Measurements from ENCODE around the gene PPP1CC. TPM values are rescaled to one million over a fixed set of nuclear protein-coding genes. Genes with fewer than 3 reads are reported as not detected.

The PPP1CC gene
- total and polyA plus RNA-seq, 2 of the 4 experiments (the other 2 are of a cell fraction): 71.0 to 126 TPM

DNA sequence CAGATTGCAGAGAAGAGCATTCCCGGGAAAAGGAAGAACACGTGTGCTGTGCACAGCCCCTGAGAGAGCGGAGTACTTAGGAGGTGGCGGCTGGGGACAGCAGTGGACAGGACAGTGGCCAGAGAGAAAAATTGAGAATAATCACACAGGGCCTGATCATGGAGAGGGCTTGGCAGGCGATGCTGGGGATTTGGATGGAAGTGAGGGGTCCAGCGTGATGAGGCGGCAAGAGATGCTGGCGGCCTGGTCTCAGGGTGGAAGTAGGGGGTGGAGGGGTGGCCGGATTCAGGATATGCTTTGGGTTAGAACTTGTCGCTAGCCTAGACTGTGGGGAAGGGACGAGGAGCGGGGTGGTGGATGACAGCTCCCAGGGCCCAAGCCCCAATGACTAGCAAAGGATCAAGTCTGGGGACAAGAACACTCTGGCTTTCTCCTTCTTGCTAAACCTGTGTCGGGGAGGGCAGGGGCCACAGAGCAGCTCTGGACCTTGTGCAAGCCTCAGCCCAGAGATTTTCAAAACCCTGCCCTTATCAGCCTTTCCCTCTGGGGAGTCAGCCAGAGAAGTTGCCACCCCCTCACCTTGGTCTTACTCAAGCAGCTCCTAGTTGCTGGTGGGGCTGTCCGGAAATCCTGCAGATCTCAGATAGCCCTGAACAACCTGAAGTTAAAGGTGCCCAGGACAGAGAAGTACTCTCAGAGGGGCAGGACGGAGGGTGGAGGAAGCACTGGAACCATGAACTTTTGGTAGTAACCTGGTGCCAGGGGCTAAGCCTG is 55.1 kb downstream of the PPP1CC start (continued):
- TF ChIP-seq RFX5 (IDR thresholded peaks at IDR 0.05; ENCODE audit: low read depth, low read length): no peak
- no peak for TF ChIP-seq POLR2A (IDR thresholded peaks at IDR 0.05; ENCODE audit: low read depth, low read length)
- no peak for TF ChIP-seq BHLHE40 (IDR thresholded peaks at IDR 0.05; ENCODE audit: low read depth, low read length)
- no peak for TF ChIP-seq CHD1 (IDR thresholded peaks at IDR 0.05; ENCODE audit: low read depth, low read length)
- no peak for TF ChIP-seq MXI1 (IDR thresholded peaks at IDR 0.05; ENCODE audit: borderline replicate concordance, low read depth, low read length)
- TF ChIP-seq MAFK (IDR thresholded peaks at IDR 0.05; ENCODE audit: low read depth, low read length): no peak

DNA sequence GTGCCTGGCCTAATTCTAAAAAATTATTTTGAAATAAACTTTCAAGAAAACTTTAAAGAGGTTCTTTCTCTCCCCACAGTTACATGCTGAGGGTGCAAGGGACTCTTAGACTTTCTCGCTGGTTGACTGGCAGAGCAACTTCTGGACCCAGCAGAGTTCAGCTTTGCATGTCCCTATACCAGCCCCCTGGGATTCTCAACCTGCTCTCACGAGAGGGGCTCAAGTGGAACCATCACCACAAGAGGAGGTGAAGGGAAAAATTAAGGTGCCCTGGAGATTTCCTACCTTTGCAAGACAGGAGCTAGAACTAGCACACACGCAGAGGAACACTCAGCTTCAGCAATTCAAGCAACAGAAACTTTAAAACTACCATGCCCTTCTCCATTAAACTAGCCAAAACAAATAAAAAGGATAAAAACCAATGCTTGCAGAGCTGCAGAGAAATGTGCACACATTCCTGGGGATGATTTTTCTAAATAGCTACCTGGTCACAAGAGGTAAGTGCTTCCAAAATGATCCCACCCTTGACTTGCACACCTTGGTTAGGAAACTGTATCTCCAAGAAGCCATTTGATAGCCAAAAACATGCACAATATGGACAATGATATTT is 56.3 kb downstream of the PPP1CC start:
- no peak overlapping the region for H3K4ac ChIP-seq (ENCODE audit: low read depth, low read length)
- BruUV-seq (replicated peaks): no TSS peak
- no peak overlapping the region for H2AK9ac ChIP-seq (replicated peaks; ENCODE audit: low read depth, low read length, poor library complexity)
- H2BK5ac ChIP-seq (ENCODE audit: low read depth, low read length, poor library complexity, severe bottlenecking): no peak overlapping the region
- H4K5ac ChIP-seq (ENCODE audit: low read depth, low read length): no peak overlapping the region
- H3K23ac ChIP-seq (ENCODE audit: low read depth, low read length): no peak overlapping the region
- CTCF ChIA-PET: no interaction called here
- no peak overlapping the region for H3K9ac ChIP-seq (ENCODE audit: low read depth, low read length)
- H4K8ac ChIP-seq (ENCODE audit: low read depth in 2 of 2, low read length in 2 of 2): no peak overlapping the region
- no peak overlapping the region for H3K4me2 ChIP-seq (ENCODE audit: low read depth, low read length)
- H3K36me3 ChIP-seq (ENCODE audit: control insufficient read depth, insufficient read depth, low read length): no peaks in the 10 kb centered on the region
- no CpG with 5 or more reads among the region's 3 CpGs for WGBS, 2 experiments (ENCODE audit: extremely low coverage in 2 of 2, insufficient read length in 1 of 2)
- H3K9me3 ChIP-seq (ENCODE audit: control insufficient read depth, insufficient read depth, low read length): peaks cover 3% of the 10 kb centered on the region; the same call in 1 of the 2 replicates
- no peak overlapping the region for H3K18ac ChIP-seq (ENCODE audit: low read depth, low read length)
- no peak overlapping the region for H3K4me3 ChIP-seq (ENCODE audit: insufficient read depth, low read depth, low read length)
- intact Hi-C loops (cut with micrococcal nuclease): no loop called here
- no peak for DNase-seq
- H3K27ac ChIP-seq (ENCODE audit: insufficient read depth, low read length): no peak overlapping the region
- no peak overlapping the region for H2AK5ac ChIP-seq (ENCODE audit: low read depth, low read length)
- POLR2A ChIA-PET (ENCODE audit: unreplicated experiment): no interaction called here
- H3K9me1 ChIP-seq (ENCODE audit: insufficient read depth, low read length): no peaks in the 10 kb centered on the region
- no peak for ATAC-seq (ENCODE audit: low read depth)
- no peak overlapping the region for H3K14ac ChIP-seq (replicated peaks; ENCODE audit: low read depth, low read length)
- H3K56ac ChIP-seq (ENCODE audit: extremely low read depth, insufficient read depth, low read length): no peak overlapping the region
- no peaks in the 10 kb centered on the region for H4K20me1 ChIP-seq (ENCODE audit: insufficient read depth, low read length)
- no peak overlapping the region for H2BK120ac ChIP-seq (ENCODE audit: low read depth, low read length)
- in situ Hi-C loops (cut with MboI; ENCODE audit: low sequenced_read_pairs): no loop called here
- no peaks in the 10 kb centered on the region for H3K79me1 ChIP-seq (ENCODE audit: low read depth in 1 of 2, low read length in 2 of 2)
- peaks cover 30% of the 10 kb centered on the region for H3K27me3 ChIP-seq (ENCODE audit: control insufficient read depth, insufficient read depth, low read length)
- H2BK20ac ChIP-seq (ENCODE audit: low read depth, low read length): no peak overlapping the region
- dilution Hi-C loops (cut with HindIII; ENCODE audit: low sequenced_read_pairs, unreplicated experiment): no loop called here
- no peak overlapping the region for H2BK15ac ChIP-seq (ENCODE audit: low read depth, low read length)
- H4K91ac ChIP-seq (ENCODE audit: insufficient read depth, low read depth, low read length): no peak overlapping the region
- H3K4me1 ChIP-seq (ENCODE audit: control insufficient read depth, insufficient read depth, low read length): peaks cover 7% of the 10 kb centered on the region; the same call in 1 of the 2 replicates
- H2AFZ ChIP-seq (replicated peaks; ENCODE audit: low read length, poor library complexity): no peak overlapping the region
- TF ChIP-seq CEBPB (IDR thresholded peaks at IDR 0.05; ENCODE audit: low read depth, low read length) (no peak), SMC3 (IDR thresholded peaks at IDR 0.05; ENCODE audit: low read depth, low read length) (no peak), NFE2L2 (IDR thresholded peaks at IDR 0.05; ENCODE audit: low read depth, low read length) (no peak), RFX5 (IDR thresholded peaks at IDR 0.05; ENCODE audit: low read depth, low read length) (no peak), RCOR1 (IDR thresholded peaks at IDR 0.05; ENCODE audit: insufficient replicate concordance, low read length) (no peak), ELK1 (IDR thresholded peaks at IDR 0.05; ENCODE audit: borderline replicate concordance, low read depth, low read length) (no peak), FOS (IDR thresholded peaks at IDR 0.05; ENCODE audit: low read depth, low read length) (no peak), BHLHE40 (IDR thresholded peaks at IDR 0.05; ENCODE audit: low read depth, low read length) (no peak), MAZ (IDR thresholded peaks at IDR 0.05; ENCODE audit: borderline replicate concordance, low read depth, low read length) (no peak)
- TF ChIP-seq, protein P1, sequence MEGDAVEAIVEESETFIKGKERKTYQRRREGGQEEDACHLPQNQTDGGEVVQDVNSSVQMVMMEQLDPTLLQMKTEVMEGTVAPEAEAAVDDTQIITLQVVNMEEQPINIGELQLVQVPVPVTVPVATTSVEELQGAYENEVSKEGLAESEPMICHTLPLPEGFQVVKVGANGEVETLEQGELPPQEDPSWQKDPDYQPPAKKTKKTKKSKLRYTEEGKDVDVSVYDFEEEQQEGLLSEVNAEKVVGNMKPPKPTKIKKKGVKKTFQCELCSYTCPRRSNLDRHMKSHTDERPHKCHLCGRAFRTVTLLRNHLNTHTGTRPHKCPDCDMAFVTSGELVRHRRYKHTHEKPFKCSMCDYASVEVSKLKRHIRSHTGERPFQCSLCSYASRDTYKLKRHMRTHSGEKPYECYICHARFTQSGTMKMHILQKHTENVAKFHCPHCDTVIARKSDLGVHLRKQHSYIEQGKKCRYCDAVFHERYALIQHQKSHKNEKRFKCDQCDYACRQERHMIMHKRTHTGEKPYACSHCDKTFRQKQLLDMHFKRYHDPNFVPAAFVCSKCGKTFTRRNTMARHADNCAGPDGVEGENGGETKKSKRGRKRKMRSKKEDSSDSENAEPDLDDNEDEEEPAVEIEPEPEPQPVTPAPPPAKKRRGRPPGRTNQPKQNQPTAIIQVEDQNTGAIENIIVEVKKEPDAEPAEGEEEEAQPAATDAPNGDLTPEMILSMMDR (conservative IDR thresholded peaks at IDR 0.05; ENCODE audit: low read depth, low read length): no peak
